NCI-H2227 treated with DMSO at 0.1 percent for 48 hours (cell line): ENCODE results near the gene EPHB6.

Experiments
- DNase-seq: peaks from one replicate; lab custom pipeline; 2025; lab: John Stamatoyannopoulos, UW

EPHB6 gene

GRCh38 chr7:142864980-142865747 is 10.3 kb downstream of the EPHB6 start:
- DNase-seq: no peak

- no peak for DNase-seq
Measured at GRCh38 chr7:142865766-142866165, 10.9 kb downstream of the EPHB6 start.

- DNase-seq: no peak
Measured at GRCh38 chr7:142866361-142867096, 11.7 kb downstream of the EPHB6 start.

GRCh38 chr7:142867097-142867378 is 12.2 kb downstream of the EPHB6 start:
- no peak for DNase-seq

- no peak for DNase-seq
Measured at GRCh38 chr7:142867398-142868187, 12.7 kb downstream of the EPHB6 start.

GRCh38 chr7:142868188-142868985 is 13.5 kb downstream of the EPHB6 start:
- no peak for DNase-seq

GRCh38 chr7:142868986-142869415 is 14.1 kb downstream of the EPHB6 start:
- DNase-seq: no peak

GRCh38 chr7:142869434-142869833 is 14.6 kb downstream of the EPHB6 start:
- DNase-seq: no peak

GRCh38 chr7:142870147-142870559 is 15.3 kb downstream of the EPHB6 start:
- no peak for DNase-seq

GRCh38 chr7:142870566-142871259 is 15.8 kb downstream of the EPHB6 start:
- no peak for DNase-seq

GRCh38 chr7:142871260-142872105 is 16.6 kb downstream of the EPHB6 start:
- DNase-seq: no peak

- DNase-seq: no peak
Measured at GRCh38 chr7:142872106-142872675, 17.3 kb downstream of the EPHB6 start.

GRCh38 chr7:142873281-142873784 is 18.5 kb downstream of the EPHB6 start:
- DNase-seq: no peak

GRCh38 chr7:142873871-142874270 is 19.0 kb downstream of the EPHB6 start:
- DNase-seq: no peak

- no peak for DNase-seq
Measured at GRCh38 chr7:142874409-142874808, 19.5 kb downstream of the EPHB6 start.

GRCh38 chr7:142874837-142875236 is 20.0 kb downstream of the EPHB6 start:
- DNase-seq: no peak

- DNase-seq: no peak
Measured at GRCh38 chr7:142875456-142875855, 20.6 kb downstream of the EPHB6 start.

GRCh38 chr7:142876236-142876960 is 21.5 kb downstream of the EPHB6 start:
- no peak for DNase-seq
